Upper lobe of left lung (tissue), 6 donors: ENCODE measurements around the gene SLC2A2. TPM values are rescaled to one million over a fixed set of nuclear protein-coding genes. Genes with fewer than 3 reads are reported as not detected.

Experiments
- ATAC-seq, 2 donors: fragments of 200-7000 bp; cut with Tn5 transposase; one replicate each; pipeline ENCODE4 v1.9.1; 2022; ENCODE audit warnings: mild to moderate bottlenecking in 2 of 2, moderate library complexity in 2 of 2; ENCODE audit not compliant: low FRiP score in 2 of 2
- DNase-seq, 2 donors: peaks; one replicate each; pipeline ENCODE4 v3.0.0-alpha.2; 2019 to 2020
- H3K27ac ChIP-seq, 4 donors: fragments of 200-600 bp; sonication (generic); one replicate each; pipeline ENCODE4 v1.5.1; 2016 to 2019
- H3K27me3 ChIP-seq, 4 donors: fragments of 200-600 bp; sonication (generic); one replicate each; pipeline ENCODE4 v1.5.1; 2017 to 2019
- H3K36me3 ChIP-seq, 4 donors: fragments of 200-600 bp; sonication (generic); one replicate each; pipeline ENCODE4 v1.5.1; 2016 to 2019
- H3K4me1 ChIP-seq, 4 donors: fragments of 200-600 bp; sonication (generic); one replicate each; pipeline ENCODE4 v1.5.1; 2018 to 2019
- H3K4me3 ChIP-seq, 4 donors: fragments of 200-600 bp; sonication (generic); one replicate each; pipeline ENCODE4 v1.5.1; 2017 to 2019; ENCODE audit warnings: mild to moderate bottlenecking in 2 of 4, moderate library complexity in 1 of 4
- H3K9me3 ChIP-seq, 4 donors: fragments of 200-600 bp; sonication (generic); one replicate each; pipeline ENCODE4 v1.5.1; 2018 to 2019
- EP300 ChIP-seq, 4 donors: sonication (generic); formaldehyde crosslinking; IDR thresholded peaks; one replicate each; pipeline ENCODE4 v1.5.1; 2017; ENCODE audit warnings: antibody characterized with exemption in 4 of 4, control low read depth in 2 of 4
- POLR2A ChIP-seq, 4 donors: fragments of 450-650 bp; IDR thresholded peaks; one replicate each; pipeline ENCODE4 v1.5.1; 2016 to 2017; ENCODE audit warnings: antibody characterized with exemption in 4 of 4, mild to moderate bottlenecking in 2 of 4
- POLR2AphosphoS5 ChIP-seq, 2 donors: sonication (generic); formaldehyde crosslinking; IDR thresholded peaks; one replicate each; pipeline ENCODE4 v1.5.1; 2017; ENCODE audit warnings: antibody characterized with exemption in 2 of 2
- WGBS, 2 donors: methylation state at CpG; one replicate each; pipeline ENCODE4 v1.1.5; 2017 to 2018; 5-methylcytosine and 5-hydroxymethylcytosine counted together
- small RNA-seq, 4 donors: library from RNA; depleted of rRNA; stranded (forward); fragments of <200 nt; gene quantifications; one replicate each; pipeline ENCODE3, GENCODE V24; 2016
- total RNA-seq, 6 donors: library from RNA; depleted of rRNA in 4 of 6; stranded (reverse); fragments of >200 nt in 4 of 6; gene quantifications; one replicate each; pipeline versions ENCODE4 v1.1.0 to v1.2.1, GENCODE V29; 2016 to 2021
- TF ChIP-seq, protein P1 (sequence below), 6 experiments: fragments of 450-650 bp in 4 of 6; fragments of 200-600 bp in 2 of 6; sonication (generic) in 2 of 6; IDR thresholded peaks; one replicate each; pipeline ENCODE4 v1.5.1; 2016 to 2019; ENCODE audit warnings: antibody characterized with exemption in 6 of 6
- donor health status: DM: no; HTN: no; CAD: no; lungs with moderate emphysema.
- donor health status: DM: no; HTN: yes; CAD: no; lungs with severe emphysema.

The SLC2A2 gene
- total RNA-seq, 6 donors from 2014 or later, result 0.06 to 0.13 TPM; not detected in 4

- ATAC-seq (no peak), DNase-seq (no peak)
- WGBS, 2 donors, result 81 to 89% methylated on average over 13 of the region's 13 CpGs
Observed at GRCh38 chr3:170953229-170953628, 73.3 kb downstream of the SLC2A2 start.

DNA sequence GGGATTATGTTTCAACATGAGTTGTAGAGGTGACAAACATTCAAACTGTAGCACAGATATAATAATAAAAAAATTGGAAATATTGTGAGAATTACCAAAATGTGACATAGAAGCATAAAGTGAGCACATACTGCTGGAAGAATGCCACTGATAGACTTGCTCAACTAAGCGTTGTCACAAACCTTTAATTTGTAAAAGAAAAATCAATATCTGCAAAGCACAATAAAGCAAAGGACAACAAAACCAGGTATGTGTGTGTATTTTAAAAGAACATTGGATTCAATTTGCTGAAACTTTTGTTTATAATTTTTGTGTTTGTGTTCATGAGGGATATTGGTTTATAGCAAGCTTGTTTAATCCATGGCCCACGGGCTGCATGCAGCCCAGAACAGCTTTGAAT, 77.3 kb downstream of the SLC2A2 start:
- no peak overlapping the region for H3K4me3 ChIP-seq
- DNase-seq, result no peak
- H3K9me3 ChIP-seq, result no peaks in the 10 kb centered on the region
- no peak overlapping the region for H3K27ac ChIP-seq
- TF ChIP-seq POLR2A (IDR thresholded peaks at IDR 0.05) (no peak), EP300 (IDR thresholded peaks at IDR 0.05) (no peak), POLR2AphosphoS5 (IDR thresholded peaks at IDR 0.05) (no peak)
- TF ChIP-seq, protein P1, sequence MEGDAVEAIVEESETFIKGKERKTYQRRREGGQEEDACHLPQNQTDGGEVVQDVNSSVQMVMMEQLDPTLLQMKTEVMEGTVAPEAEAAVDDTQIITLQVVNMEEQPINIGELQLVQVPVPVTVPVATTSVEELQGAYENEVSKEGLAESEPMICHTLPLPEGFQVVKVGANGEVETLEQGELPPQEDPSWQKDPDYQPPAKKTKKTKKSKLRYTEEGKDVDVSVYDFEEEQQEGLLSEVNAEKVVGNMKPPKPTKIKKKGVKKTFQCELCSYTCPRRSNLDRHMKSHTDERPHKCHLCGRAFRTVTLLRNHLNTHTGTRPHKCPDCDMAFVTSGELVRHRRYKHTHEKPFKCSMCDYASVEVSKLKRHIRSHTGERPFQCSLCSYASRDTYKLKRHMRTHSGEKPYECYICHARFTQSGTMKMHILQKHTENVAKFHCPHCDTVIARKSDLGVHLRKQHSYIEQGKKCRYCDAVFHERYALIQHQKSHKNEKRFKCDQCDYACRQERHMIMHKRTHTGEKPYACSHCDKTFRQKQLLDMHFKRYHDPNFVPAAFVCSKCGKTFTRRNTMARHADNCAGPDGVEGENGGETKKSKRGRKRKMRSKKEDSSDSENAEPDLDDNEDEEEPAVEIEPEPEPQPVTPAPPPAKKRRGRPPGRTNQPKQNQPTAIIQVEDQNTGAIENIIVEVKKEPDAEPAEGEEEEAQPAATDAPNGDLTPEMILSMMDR (IDR thresholded peaks at IDR 0.05), result no peak
- no peaks in the 10 kb centered on the region for H3K27me3 ChIP-seq
- ATAC-seq, result no peak
- 78 to 93% methylated on average over 2 of the region's 2 CpGs for WGBS, 2 donors
- H3K36me3 ChIP-seq, result no peaks in the 10 kb centered on the region
- H3K4me1 ChIP-seq, result no peaks in the 10 kb centered on the region

More at GRCh38 chr3:170953229-170953628, 73.3 kb downstream of the SLC2A2 start:
- H3K9me3 ChIP-seq, result no peaks in the 10 kb centered on the region
- H3K27me3 ChIP-seq, result no peaks in the 10 kb centered on the region
- H3K36me3 ChIP-seq, result no peaks in the 10 kb centered on the region
- H3K27ac ChIP-seq, result no peak overlapping the region
- no peak overlapping the region for H3K4me3 ChIP-seq
- no peak for TF ChIP-seq POLR2A (IDR thresholded peaks at IDR 0.05)
- no peak for TF ChIP-seq EP300 (IDR thresholded peaks at IDR 0.05)
- TF ChIP-seq POLR2AphosphoS5 (IDR thresholded peaks at IDR 0.05), result no peak
- no peaks in the 10 kb centered on the region for H3K4me1 ChIP-seq

- no peak overlapping the region for H3K4me3 ChIP-seq
- no peak overlapping the region for H3K27ac ChIP-seq
- peak in 1 of 2 donors; percentile 57 for DNase-seq
- no peaks in the 10 kb centered on the region for H3K27me3 ChIP-seq
- ATAC-seq, result peak in 1 of 2 donors; percentile 22
- no peaks in the 10 kb centered on the region for H3K4me1 ChIP-seq
- WGBS, 2 donors, result 92 to 99% methylated on average over 19 to 23 of the region's 25 CpGs
- H3K36me3 ChIP-seq, result no peaks in the 10 kb centered on the region
- no peaks in the 10 kb centered on the region for H3K9me3 ChIP-seq
- no peak for TF ChIP-seq POLR2A (IDR thresholded peaks at IDR 0.05)
- no peak for TF ChIP-seq POLR2AphosphoS5 (IDR thresholded peaks at IDR 0.05)
- TF ChIP-seq EP300 (IDR thresholded peaks at IDR 0.05), result no peak
- TF ChIP-seq, protein P1 (IDR thresholded peaks at IDR 0.05), result no peak
Observed at GRCh38 chr3:170947018-170947769, 79.3 kb downstream of the SLC2A2 start.

Small RNA genes lying within 50 kb of the gene (small RNA-seq; reads per million reads assigned to genes)
- 0 to 0.06 (median 0) reads per million in 4 donors for gene RNU1-70P

Other genes starting within 250 kb of the SLC2A2 start
- gene RPL22L1, start 156.5 kb downstream of the SLC2A2 start, total RNA-seq, result 10 to 100 TPM in 4 of 6 donors, 1 to 10 TPM in 2; 4.2 to 33.7 (median 29.0) TPM
- gene EIF5A2, start 118.1 kb downstream of the SLC2A2 start, total RNA-seq, result 1 to 10 TPM in 4 of 6 donors, not detected in 2; 2.0 to 6.2 (median 2.9) TPM